Measurements from ENCODE around the gene TEX44.

DNA sequence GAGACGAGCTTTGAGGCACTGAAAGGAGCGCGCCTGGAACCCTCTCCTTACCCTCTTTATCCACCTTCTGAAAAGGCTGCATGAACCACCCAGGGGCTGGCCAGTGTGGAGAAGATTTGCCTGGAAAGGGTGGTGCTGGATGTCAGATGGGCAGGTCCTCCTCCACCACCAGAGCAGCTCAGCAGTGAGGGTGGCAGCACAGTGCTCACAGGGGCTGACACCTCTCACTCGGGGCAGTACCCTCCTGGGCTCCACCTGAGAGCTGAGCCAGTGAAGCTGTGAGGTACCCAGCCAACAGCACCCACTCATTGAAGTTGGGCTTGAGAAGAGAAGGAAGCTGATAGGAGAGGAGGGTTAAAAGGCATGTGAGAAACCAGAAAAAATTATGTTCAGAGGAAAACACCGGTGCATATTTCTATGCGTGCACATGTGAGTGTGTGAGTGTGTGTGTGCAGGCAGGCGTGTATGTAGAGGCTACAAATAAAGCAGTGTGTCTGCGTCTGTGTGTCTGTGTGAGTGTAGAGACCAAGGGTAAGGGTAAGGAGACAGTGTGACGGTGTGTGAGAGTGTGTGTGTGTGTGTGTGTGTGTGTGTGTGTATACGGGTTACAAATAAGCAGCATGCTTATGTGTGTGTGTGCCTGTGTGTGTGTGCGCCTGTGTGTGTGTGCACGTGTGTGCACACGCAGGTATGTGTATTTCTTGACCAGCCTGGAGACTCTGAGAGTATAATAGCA lies 40.7 kb downstream of the TEX44 start:
- no peak for TF ChIP-seq EP300 (IDR thresholded peaks at IDR 0.05; ENCODE audit: low read length)
- TF ChIP-seq POLR2A (conservative IDR thresholded peaks at IDR 0.05) = no peak
- TF ChIP-seq ETV6 (IDR thresholded peaks at IDR 0.05; ENCODE audit: borderline replicate concordance in 1 of 2, low read depth in 2 of 2, low read length in 1 of 2) = no peak
- TF ChIP-seq ETV6 (CRISPR knock-in tag; IDR thresholded peaks at IDR 0.05; ENCODE audit: borderline replicate concordance) = no peak
- TF ChIP-seq SMAD2 (IDR thresholded peaks at IDR 0.05; ENCODE audit: low read depth, low read length) = no peak
- no peak for TF ChIP-seq YY1 (IDR thresholded peaks at IDR 0.05; ENCODE audit: borderline replicate concordance in 1 of 3, control insufficient read depth in 1 of 3, extremely low read depth in 1 of 3, insufficient read depth in 3 of 3, insufficient read length in 1 of 3, insufficient replicate concordance in 2 of 3, low read depth in 1 of 3, low read length in 2 of 3)
